ENCODE data around the gene NKAIN2.

DNA sequence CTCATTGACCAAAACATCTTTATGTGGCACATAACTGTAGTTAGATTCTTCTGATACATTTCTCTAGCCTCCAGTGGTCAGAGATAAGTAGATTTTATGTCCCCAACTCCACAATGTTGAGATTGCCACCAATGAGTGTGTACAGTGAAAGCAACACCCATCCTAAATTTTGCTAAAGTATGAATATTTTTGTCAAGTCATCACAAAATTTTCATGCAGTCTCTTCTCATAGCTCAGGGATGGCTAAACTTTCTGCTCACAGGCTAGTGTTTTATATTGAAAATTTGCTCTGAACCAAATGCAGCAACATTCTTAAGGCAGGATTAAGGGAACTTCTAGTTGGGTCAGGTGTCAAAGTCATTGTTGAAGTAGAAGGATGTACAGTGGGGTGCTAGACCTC lies 203.6 kb downstream of the NKAIN2 start:
- TF ChIP-seq POLR2AphosphoS5 (IDR thresholded peaks at IDR 0.05) (no peak), CTCF (IDR thresholded peaks at IDR 0.05) (no peak), POLR2A (IDR thresholded peaks at IDR 0.05) (no peak)

Data from breast epithelium (tissue), 3 donors.